SIG-M5 treated with dmso at 0.1 percent for 504 hours (cell line): ENCODE results near the gene BOC.
"Not testable (repeated sequence)": the region's sequence is repeated elsewhere in the genome, so short reads cannot be mapped to it uniquely, and the experiment has no call there.

Experiments
- DNase-seq: peaks from one replicate; lab custom pipeline; 2025; ENCODE audit not compliant: unreplicated experiment; lab: John Stamatoyannopoulos, UW

Gene BOC, protein sequence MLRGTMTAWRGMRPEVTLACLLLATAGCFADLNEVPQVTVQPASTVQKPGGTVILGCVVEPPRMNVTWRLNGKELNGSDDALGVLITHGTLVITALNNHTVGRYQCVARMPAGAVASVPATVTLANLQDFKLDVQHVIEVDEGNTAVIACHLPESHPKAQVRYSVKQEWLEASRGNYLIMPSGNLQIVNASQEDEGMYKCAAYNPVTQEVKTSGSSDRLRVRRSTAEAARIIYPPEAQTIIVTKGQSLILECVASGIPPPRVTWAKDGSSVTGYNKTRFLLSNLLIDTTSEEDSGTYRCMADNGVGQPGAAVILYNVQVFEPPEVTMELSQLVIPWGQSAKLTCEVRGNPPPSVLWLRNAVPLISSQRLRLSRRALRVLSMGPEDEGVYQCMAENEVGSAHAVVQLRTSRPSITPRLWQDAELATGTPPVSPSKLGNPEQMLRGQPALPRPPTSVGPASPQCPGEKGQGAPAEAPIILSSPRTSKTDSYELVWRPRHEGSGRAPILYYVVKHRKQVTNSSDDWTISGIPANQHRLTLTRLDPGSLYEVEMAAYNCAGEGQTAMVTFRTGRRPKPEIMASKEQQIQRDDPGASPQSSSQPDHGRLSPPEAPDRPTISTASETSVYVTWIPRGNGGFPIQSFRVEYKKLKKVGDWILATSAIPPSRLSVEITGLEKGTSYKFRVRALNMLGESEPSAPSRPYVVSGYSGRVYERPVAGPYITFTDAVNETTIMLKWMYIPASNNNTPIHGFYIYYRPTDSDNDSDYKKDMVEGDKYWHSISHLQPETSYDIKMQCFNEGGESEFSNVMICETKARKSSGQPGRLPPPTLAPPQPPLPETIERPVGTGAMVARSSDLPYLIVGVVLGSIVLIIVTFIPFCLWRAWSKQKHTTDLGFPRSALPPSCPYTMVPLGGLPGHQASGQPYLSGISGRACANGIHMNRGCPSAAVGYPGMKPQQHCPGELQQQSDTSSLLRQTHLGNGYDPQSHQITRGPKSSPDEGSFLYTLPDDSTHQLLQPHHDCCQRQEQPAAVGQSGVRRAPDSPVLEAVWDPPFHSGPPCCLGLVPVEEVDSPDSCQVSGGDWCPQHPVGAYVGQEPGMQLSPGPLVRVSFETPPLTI

DNA sequence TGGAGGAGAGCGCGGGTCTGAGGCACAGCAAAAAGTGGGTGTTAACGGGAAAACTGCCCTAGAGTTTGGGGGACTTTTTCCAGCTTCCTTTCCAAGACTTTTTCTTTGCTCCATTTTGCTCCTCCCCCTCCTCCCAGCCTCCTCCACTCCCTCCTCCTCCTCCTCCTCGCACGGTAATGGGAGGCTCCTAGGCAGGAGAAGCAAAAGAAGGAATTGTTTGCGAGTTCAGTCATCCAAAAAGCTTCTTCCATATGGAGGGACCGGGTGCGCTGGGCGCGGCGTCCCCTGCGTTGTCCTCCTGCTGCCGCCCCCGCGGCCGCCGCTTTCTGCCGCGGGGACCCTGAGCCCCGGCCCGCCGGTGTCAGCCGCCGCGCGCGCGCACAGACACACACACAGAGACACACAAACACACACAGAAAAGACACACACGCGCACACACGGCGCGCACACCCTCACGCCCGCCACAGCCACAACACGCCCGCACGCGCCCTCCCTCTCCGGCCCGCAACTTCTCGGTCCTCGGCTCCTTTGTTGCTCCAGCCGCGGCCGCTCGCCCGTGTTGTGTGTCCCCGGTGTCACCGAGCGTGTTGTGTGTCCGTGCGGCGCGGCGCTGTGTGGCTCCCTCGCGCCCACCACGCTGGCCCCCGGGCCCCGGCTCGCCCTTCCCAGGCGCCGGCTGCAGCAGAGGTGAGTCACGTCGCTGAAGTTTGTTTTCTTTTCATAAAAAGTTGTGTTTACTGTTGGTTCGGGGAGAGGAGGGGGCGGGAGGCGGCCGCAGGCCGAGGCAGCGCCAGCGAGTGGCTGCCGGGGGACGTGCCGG lies at the start of gene BOC:
TSS of gene BOC (plus strand) at position 228 of the 820 bp plus-strand sequence. CDS start 38,246 bp downstream, outside the sequence.
- no peak for DNase-seq

DNA sequence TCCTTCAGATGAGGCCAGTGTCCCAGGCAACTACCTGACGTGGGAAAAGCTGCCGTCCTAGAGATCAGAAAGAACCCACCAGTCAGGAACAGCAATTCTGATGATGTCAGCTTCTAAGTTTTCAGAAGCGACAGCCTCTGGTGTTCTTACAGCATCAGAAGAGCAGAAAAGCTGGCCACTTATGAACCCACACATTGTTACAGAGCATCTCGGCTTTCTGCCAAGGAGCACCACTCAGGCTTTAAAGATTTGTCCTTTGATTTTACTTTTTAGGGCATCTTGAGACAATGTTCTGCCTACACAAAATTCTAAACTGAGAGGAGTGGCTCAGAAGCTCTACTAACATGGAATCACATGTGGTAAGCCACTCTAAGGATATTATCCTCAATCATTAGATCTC lies 49.7 kb upstream of the BOC start:
- no peak for DNase-seq

DNA sequence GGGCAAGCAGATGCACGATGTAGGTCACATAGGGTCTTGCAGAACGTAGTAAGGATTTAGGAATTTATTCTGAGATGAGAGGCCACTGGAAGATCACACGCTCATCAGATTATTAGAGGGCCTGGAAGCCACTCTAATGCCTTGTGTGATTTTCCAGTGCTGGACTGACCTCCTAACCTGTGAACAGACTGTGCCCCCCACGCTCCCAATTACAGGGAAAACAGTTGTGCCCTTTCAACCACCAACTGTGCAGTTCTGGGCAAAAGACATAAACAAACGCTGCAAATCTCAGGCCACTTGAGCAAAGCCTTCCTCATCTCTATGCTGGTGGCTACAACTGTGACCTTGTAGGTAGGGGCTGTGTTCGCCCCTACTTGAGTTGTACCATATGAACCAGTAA lies 48.2 kb upstream of the BOC start:
- DNase-seq, result no peak

DNA sequence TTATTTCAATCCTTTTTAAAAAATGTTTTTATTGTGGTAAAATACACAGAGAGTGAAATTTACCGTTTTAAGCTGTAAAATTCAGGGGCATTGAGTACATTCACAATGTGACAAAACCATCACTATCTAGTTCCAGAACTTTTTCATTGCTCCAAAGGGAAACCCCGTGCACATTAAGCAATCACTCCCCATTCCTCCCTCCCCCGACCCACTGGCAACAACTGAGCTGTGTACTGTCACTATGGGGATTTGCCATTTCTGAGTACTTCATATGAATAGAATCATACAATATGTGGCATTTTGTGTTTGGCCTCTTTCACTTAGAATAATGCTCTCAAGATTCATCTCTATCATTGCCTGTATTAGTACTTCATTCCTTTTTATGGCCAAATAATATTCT lies 45.5 kb upstream of the BOC start:
- DNase-seq, result no peak

DNA sequence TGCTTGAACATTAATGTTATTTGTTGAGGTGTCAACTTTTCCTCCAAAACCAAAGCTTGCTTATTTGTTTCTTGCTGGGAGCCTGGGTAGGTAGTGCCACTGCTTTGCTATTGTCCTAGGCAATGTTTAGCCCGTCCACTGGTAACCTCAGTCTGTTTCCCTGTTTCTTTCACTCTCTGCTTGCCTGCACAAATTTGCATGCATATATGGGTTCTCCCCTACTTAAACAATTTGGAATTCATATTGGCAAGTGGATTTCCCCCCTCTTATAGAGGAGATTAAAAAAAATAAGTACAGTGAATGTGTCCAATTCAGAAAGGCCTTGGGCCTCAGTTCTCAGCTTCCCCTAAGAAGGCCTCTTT lies 45.0 kb upstream of the BOC start:
- DNase-seq, result no peak

DNA sequence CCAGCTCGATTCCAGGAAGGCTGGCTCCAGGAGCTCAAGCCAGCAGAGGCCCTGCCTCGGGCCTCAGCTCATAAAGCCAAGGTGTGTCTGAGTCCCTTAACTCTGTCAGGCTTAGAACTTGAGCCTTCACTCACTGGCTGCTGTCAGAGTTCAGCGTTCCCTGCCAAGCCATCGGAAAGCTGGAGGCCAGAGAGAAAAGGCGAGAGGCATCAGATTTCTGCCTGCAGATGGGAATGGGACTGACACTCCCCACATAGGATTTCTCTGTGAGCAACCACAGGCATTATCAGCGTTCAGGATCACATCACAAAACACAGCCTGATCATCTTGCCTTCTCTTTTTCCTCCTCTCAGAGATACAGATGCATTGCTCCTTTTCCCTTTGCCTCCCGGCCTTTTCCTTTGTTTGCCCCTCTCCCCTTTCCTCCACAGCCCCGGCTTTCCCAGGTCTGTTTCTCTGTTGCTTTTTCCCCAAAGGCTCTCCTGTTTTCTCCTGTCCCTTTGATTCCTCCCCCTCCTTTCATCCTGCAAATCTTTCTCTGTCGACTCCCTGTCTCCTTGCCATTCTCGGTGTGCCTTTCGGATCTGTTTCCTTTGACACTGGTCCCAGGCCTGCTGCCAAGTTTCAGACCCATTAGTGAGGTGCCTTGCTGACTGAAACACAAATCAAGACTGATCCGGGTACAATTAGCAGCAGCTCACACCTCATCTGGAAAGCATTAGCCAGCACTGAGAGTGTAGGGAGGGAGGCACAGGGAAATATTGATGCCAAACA lies 44.5 kb upstream of the BOC start:
- no peak for DNase-seq

DNA sequence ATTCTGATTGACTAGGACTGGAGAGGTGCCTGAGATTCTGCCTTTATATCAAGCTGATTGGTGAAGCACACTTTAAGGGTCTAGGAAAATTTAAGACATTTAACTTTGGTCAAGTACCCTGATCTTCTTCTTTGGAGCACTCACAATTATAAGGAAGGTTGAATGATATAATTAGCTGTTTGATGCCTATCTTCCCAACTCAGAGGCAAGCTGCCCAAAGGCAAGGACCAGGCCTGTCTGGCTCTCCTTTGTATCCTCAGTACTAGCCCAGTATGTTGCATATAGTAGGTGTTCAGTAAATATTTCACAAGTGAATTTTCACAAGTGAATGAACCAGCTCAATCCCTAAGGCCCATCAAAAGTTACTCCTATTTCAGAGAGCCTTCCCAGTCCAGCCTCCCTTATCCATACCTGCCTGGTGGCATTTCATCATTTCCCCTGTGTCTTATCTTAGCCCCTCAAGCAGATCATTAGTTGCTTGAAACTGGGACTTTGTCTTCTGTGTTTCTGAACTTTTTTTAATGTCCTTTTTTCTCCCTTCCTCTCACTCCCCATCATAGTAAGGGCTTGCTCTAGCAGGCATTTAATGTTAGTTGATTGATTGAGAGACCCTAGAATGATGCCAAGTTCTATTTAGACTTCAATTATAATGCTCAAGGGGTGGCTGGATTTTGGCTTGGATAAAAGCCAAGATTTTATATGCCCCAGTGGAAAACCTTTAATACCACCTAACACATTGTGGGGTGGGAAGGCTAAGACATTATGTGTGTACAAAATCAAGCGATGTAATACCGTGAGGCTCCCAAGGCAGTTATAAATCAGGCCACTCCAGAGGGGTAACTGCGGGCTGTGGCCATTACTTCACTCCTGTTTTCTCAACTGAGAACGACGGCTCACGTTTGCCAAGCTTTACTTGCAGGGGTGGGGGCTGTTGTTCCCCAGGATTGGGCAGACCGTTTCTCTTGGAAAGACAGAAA lies 43.2 kb upstream of the BOC start:
- no peak for DNase-seq

DNA sequence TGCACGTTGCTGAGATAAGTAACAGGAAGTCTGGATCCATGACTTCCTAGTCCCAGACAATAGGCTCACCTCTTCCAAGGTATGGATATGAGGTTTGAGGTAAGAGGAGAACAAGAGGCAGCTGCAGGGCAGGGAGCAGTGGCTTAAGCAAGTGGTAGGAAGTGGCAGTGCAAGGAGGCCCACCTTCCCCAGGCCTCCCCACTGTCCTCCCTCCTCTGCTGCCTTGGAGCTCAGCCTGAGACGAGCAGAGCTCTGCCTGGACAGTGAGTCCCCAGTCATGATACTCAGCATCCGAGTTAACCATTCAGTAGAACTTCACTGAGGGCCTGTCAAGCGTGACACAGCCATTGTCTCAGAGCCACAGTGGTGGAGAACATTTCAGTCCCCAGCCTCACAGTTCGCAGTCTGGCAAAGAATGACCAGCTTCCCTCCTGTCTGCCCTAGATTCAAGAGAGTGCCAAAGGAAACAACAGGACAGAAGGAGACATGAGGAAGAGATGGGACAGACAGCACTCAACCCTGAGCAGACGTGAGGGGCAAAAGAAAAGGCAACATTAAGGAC lies 41.4 kb upstream of the BOC start:
- no peak for DNase-seq

DNA sequence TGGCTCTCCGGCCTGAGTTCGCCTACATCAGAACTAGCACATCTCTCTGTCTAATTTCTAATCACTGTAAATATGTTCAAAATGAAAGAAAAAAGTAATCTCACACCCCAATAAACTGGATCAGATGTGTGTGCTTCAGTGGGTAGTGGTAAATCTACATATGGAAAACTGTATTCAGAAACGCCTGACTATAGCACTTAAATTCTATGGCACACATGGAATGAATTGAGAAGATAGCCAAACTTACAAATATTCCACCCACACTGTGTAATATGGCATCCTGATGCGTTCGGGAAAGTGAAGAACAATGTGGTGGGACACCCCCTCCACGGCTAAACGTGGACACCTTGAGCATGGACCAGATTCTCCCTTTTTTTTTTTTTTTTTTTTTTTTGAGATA lies 40.6 kb upstream of the BOC start:
- DNase-seq, result no peak

DNA sequence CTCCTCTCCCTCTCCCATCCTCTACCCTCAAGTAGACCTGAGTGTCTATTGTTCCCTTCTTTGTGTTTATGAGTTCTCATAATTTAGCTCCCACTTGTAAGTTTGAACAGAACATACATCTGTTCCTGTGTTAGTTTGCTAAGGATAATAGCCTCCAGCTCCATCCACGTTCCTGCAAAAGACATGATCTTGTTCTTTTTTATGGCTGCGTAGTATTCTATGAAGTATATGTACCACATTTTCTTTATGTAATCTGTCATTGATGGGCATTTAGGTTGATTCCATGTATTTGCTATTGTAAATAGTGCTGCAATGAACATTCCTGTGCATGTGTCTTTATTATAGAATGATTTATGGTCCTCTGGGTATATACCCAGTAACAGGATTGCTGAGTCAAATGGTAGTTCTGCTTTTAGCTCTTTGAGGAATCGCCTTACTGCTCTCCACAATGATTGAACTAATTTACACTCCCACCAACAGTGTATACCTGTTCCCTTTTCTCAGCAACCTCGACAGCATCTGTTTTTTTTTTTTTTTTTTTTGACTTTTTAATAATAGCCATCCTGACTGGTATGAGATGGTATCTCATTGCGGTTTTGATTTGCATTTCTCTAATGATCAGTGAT lies 39.6 kb upstream of the BOC start:
- DNase-seq, result not testable (repeated sequence)

DNA sequence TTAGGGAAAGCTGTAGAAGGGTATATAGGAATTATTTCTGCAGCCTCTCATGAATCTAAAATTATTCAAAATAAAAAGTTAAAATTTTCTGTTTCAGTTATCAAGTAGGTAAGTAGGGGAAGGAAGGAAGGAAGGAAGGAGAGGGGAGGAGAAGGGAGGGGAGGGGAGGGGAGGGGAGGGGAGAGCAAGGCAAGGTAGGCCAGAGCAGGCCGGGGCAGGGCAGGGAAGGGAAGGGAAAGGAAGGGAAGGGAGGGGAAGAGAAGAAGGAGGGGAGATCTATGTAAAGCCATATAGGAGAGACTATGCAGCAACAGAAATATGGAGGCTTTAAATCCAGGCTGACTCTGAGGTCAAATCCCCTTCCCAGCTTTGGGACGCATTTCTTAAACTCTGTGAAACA lies 38.3 kb upstream of the BOC start:
- DNase-seq, result no peak

DNA sequence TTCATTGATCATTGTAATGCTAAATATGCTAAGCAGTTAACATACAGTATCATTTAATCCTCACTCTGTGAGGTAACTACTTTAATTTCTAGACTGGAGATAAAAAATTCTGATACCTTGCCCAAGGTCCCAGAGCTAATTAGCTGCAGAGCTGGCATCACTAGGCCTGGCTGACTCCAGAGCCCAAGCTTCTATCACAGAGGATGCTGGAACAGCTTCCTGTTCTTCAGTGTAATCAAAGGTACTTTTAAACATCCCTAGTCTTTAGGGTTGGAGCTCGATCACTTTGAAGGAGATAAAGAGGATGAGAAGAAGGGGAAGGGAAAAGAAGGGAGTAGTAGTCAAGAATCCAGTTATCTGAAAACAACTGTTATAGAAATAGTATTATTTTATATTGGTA lies 37.1 kb upstream of the BOC start:
- no peak for DNase-seq

DNA sequence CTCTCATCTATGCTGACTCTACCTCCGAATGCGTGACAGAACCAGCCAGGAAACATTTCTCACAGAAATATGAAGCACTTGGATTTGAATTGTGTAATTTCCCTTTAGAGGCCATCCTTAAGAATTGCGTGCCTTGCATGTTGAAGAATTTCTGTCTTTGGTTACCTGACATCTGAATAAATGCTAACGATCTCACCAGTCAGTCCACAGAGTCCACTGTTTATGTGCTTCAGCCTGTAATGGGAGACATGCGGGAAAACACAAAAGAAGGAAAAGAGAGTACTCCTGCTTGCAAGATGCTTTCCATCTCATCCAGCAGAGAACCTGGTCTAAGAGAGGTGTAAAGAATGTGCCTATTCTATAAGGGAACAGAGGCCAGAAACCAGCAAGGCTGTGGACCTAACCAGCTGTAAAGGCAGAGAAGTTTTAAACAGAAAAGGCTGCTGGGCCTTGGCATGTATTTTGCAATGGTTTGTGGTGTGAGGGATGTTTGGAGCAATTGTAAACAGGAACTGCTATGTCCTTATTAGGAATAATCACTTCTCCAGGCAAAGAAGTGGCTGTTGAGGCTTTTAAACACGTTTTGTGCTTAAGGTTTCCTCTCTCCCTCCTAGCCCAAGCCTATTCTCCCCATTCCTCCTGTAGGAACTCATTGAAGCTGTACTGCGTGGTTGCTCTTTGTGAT lies 36.4 kb upstream of the BOC start:
- peak; percentile 11 for DNase-seq

DNA sequence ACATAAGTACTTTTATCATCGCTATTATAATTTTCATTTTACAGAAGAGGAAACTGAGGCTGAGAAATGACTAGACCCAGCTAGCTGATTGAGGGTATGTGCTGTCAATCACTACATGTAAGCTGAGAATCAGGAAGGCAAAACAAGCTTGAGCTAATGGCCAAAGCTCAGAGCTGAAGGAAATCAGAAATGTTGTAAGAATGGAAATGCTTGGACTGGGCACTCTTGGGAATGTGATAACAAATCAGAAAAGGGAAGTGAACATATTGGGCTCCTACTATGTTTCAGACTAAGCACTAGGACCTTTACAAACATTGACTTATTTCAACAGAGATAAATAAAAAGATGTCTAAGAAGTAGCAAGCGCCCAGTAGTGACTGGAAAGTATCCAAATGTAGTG lies 33.8 kb upstream of the BOC start:
- no peak for DNase-seq

DNA sequence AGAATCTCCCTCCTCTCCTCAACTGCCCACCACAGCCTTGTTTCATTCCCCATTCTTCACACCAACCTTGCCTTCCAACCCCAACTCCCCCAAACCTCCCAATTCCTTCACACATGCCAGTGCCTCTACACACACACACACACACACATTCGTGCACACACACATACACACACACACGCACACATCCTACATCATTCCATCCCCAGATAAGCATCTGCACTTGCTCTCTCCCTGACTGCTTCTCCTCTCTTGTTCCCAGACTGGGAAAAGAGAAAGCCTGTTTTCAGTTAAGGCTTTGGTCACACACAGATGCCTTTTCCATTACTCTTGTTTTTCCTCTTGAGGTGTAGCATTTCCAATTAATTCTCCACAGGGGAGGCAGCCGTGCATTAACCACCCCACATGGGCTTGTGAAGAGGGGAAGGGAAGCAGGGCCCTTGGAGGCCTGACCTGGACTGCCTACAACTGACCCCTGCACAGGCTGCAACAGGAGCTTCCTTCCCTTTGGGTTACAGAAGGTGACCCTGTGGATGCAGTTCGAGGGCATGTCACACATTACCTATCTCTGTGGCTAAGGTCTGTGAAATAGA lies 32.0 kb upstream of the BOC start:
- no peak for DNase-seq

DNA sequence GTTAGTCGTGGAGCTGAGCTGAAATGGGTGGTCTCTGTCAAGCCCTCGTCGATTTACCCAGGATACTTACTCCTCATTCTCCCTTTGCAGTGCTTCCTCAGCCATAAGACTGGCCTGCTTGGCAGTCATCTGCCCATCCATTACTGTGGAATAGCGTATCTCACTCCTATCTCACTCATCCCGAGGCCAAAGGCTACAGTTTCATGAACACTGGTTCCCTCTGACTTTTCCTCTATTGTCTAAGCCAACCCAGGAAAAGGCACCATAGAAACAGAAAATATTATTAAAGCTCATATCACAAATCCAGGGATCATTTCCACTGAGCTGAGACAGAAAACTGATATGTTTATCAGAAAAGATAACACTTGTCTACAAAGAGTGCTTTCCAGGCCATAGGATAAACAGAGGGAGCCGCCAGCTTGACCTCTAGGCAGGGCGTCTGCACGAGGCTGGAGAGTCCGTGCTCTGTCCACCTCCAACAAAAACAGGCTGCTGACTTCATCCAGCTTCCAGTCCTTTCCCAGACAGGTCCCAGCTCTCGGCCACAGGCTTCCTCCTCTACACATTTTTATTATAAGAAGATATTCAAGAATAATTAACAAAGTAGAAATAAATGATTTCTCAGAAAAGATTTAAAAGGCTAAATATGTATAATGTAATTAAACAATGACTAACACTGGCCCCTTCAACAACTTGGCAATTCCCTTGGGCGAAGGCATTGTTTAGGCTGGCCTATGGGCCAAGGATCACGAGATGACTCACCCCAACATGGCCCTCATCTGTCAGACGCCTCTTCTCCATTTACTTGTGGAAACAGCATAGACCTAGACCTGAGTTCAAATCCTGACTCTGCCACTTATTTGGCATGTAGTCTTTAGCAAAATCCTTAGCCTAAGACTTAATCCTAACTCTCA lies 27.4 kb upstream of the BOC start:
- DNase-seq, result no peak
